Mesendoderm (in vitro differentiated cells): ENCODE results near the gene GJB4.

Experiments
- DNase-seq: peaks from one replicate; pipeline ENCODE4 v3.0.0; 2013
- H2AK5ac ChIP-seq: 2 replicates; pipeline ENCODE4 v1.6.1; 2013; ENCODE audit warnings: low read length, inconsistent platforms
- H2BK120ac ChIP-seq: 2 replicates; pipeline ENCODE4 v1.6.1; 2013; ENCODE audit warnings: low read depth, mild to moderate bottlenecking, low read length, moderate library complexity, mixed read lengths
- H2BK15ac ChIP-seq: replicated peaks from 2 replicates; pipeline ENCODE4 v1.6.1; 2013; ENCODE audit warnings: low read depth, mild to moderate bottlenecking, moderate library complexity
- H2BK5ac ChIP-seq: 2 replicates; pipeline ENCODE4 v1.6.1; 2013; ENCODE audit warnings: low read length, inconsistent platforms
- H3K18ac ChIP-seq: 2 replicates; pipeline ENCODE4 v1.6.1; 2013; ENCODE audit warnings: mild to moderate bottlenecking, low read length, mixed read lengths
- H3K23ac ChIP-seq: one replicate; pipeline ENCODE4 v1.6.1; 2013; ENCODE audit warnings: low read length
- H3K27ac ChIP-seq: 2 replicates; pipeline ENCODE4 v1.5.1; 2013; ENCODE audit warnings: low read depth, mild to moderate bottlenecking, inconsistent platforms, low read length, moderate library complexity
- H3K27me3 ChIP-seq: 2 replicates; pipeline ENCODE4 v1.6.1; 2013; ENCODE audit warnings: low read length, control low read depth, mild to moderate bottlenecking, inconsistent platforms; ENCODE audit not compliant: insufficient read depth, poor library complexity
- H3K36me3 ChIP-seq: 2 replicates; pipeline ENCODE4 v1.6.1; 2013; ENCODE audit warnings: low read length, inconsistent platforms; ENCODE audit not compliant: control insufficient read depth, insufficient read depth
- H3K4ac ChIP-seq: one replicate; pipeline ENCODE4 v1.6.1; 2013; ENCODE audit warnings: low read depth, mild to moderate bottlenecking, low read length, moderate library complexity
- H3K4me1 ChIP-seq: 2 replicates; pipeline ENCODE4 v1.6.1; 2013; ENCODE audit warnings: low read depth, low read length, inconsistent platforms; ENCODE audit not compliant: control insufficient read depth
- H3K4me2 ChIP-seq: 2 replicates; pipeline ENCODE4 v1.6.1; 2013; ENCODE audit warnings: low read length
- H3K4me3 ChIP-seq: 2 replicates; pipeline ENCODE4 v1.5.1; 2013; ENCODE audit warnings: mild to moderate bottlenecking, low read length
- H3K56ac ChIP-seq: one replicate; pipeline ENCODE4 v1.6.1; 2013; ENCODE audit warnings: low read length
- H3K79me1 ChIP-seq: 2 replicates; pipeline ENCODE4 v1.6.1; 2013; ENCODE audit warnings: low read length, inconsistent platforms
- H3K79me2 ChIP-seq: 2 replicates; pipeline ENCODE4 v1.6.1; 2013; ENCODE audit warnings: mild to moderate bottlenecking, low read length; ENCODE audit not compliant: control insufficient read depth, insufficient read depth
- H3K9ac ChIP-seq: 2 replicates; pipeline ENCODE4 v1.6.1; 2013; ENCODE audit warnings: low read length, inconsistent platforms
- H4K5ac ChIP-seq: one replicate; pipeline ENCODE4 v1.6.1; 2013; ENCODE audit warnings: low read length
- H4K8ac ChIP-seq: one replicate; pipeline ENCODE4 v1.6.1; 2013; ENCODE audit warnings: low read depth, mild to moderate bottlenecking, control low read depth, low read length, moderate library complexity
- WGBS: extraction: QIAGEN DNeasy Blood & Tissue Kit; methylation state at CpG from one replicate; pipeline ENCODE4 v1.1.7; 2013; ENCODE audit warnings: low lambda C conversion rate, missing lambda C conversion rate; ENCODE audit not compliant: insufficient coverage; ENCODE audit errors: extremely low coverage; 5-methylcytosine and 5-hydroxymethylcytosine counted together

Gene GJB4

GRCh38 chr1:34787461-34788420, 28.2 kb downstream of the GJB4 start:
- Histone ChIP-seq H3K4ac (no peak overlapping the region), H3K4me3 (no peak overlapping the region), H2BK5ac (no peak overlapping the region), H4K8ac (no peak overlapping the region), H3K79me2 (no peaks in the 10 kb centered on the region), H3K27ac (no peak overlapping the region), H3K4me1 (peaks cover 3% of the 10 kb centered on the region), H4K5ac (no peak overlapping the region), H3K79me1 (no peaks in the 10 kb centered on the region), H3K18ac (no peak overlapping the region), H2BK120ac (no peak overlapping the region), H2AK5ac (no peak overlapping the region), H3K36me3 (no peaks in the 10 kb centered on the region), H3K23ac (no peak overlapping the region), H3K9ac (no peak overlapping the region), H3K56ac (peak overlapping the region; percentile 8), H3K4me2 (no peak overlapping the region), H2BK15ac (no peak overlapping the region), H3K27me3 (no peaks in the 10 kb centered on the region)
- peak; percentile 81 for DNase-seq
- no CpG with 5 or more reads among the region's 9 CpGs for WGBS

- Histone ChIP-seq H3K79me1 (no peaks in the 10 kb centered on the region), H3K4me1 (peaks cover 3% of the 10 kb centered on the region), H2BK5ac (no peak overlapping the region), H3K23ac (no peak overlapping the region), H2AK5ac (no peak overlapping the region), H3K79me2 (no peaks in the 10 kb centered on the region), H3K4me3 (no peak overlapping the region), H3K56ac (no peak overlapping the region), H4K8ac (no peak overlapping the region), H3K18ac (no peak overlapping the region), H3K36me3 (no peaks in the 10 kb centered on the region), H3K9ac (no peak overlapping the region), H3K27ac (no peak overlapping the region), H4K5ac (no peak overlapping the region), H3K27me3 (no peaks in the 10 kb centered on the region), H3K4ac (no peak overlapping the region), H2BK15ac (no peak overlapping the region), H2BK120ac (no peak overlapping the region), H3K4me2 (no peak overlapping the region)
- DNase-seq = no peak
- WGBS = no CpG with 5 or more reads among the region's 6 CpGs
Observed at GRCh38 chr1:34790985-34791384, 31.4 kb downstream of the GJB4 start.

- H3K79me2 ChIP-seq = no peaks in the 10 kb centered on the region
- H3K9ac ChIP-seq = peak overlapping the region; percentile 48
- H3K27ac ChIP-seq = no peak overlapping the region
- H3K23ac ChIP-seq = no peak overlapping the region
- H3K36me3 ChIP-seq = no peaks in the 10 kb centered on the region
- H2BK120ac ChIP-seq = no peak overlapping the region
- peak overlapping the region; percentile 25 for H3K4me2 ChIP-seq
- no peaks in the 10 kb centered on the region for H3K79me1 ChIP-seq
- H4K8ac ChIP-seq = no peak overlapping the region
- no CpG with 5 or more reads among the region's 10 CpGs for WGBS
- H2BK15ac ChIP-seq = no peak overlapping the region
- H3K4ac ChIP-seq = no peak overlapping the region
- peak overlapping the region; percentile 32 for H3K18ac ChIP-seq
- no peak overlapping the region for H2BK5ac ChIP-seq
- H3K56ac ChIP-seq = peak overlapping the region; percentile 84
- H4K5ac ChIP-seq = no peak overlapping the region
- peak overlapping the region; percentile 45 for H2AK5ac ChIP-seq
- H3K4me3 ChIP-seq = no peak overlapping the region
- H3K4me1 ChIP-seq = peaks cover 5% of the 10 kb centered on the region
- DNase-seq = no peak
- no peaks in the 10 kb centered on the region for H3K27me3 ChIP-seq
Observed at GRCh38 chr1:34792424-34792823, 32.9 kb downstream of the GJB4 start.

- peak within 1 kb of the TSS; percentile 54 for H3K4me2 ChIP-seq
- WGBS = no CpG with 5 or more reads among the region's 45 CpGs
- peak within 1 kb of the TSS; percentile 84 for H3K56ac ChIP-seq
Observed at GRCh38 chr1:34792868-34793727, 33.6 kb downstream of the GJB4 start, which contains the start of gene GJA4. TSS of gene GJA4 (plus strand) at chr1:34792999. CDS start at chr1:34794214, 1,215 bp downstream.

GRCh38 chr1:34794001-34794789, 34.7 kb downstream of the GJB4 start:
- Histone ChIP-seq H2BK15ac (no peak overlapping the region), H3K4me2 (no peak overlapping the region), H3K36me3 (no peaks in the 10 kb centered on the region), H3K79me2 (no peaks in the 10 kb centered on the region), H3K4me1 (peaks cover 5% of the 10 kb centered on the region), H3K79me1 (no peaks in the 10 kb centered on the region), H2BK5ac (no peak overlapping the region), H3K4ac (no peak overlapping the region), H2AK5ac (no peak overlapping the region), H3K4me3 (no peak overlapping the region), H3K27me3 (no peaks in the 10 kb centered on the region), H4K8ac (no peak overlapping the region), H3K56ac (no peak overlapping the region), H3K18ac (no peak overlapping the region), H3K23ac (no peak overlapping the region), H3K9ac (no peak overlapping the region), H3K27ac (no peak overlapping the region), H4K5ac (no peak overlapping the region), H2BK120ac (no peak overlapping the region)
- no CpG with 5 or more reads among the region's 40 CpGs for WGBS
- no peak for DNase-seq

More at GRCh38 chr1:34792868-34793727, 33.6 kb downstream of the GJB4 start, which contains the start of gene GJA4:
- Histone ChIP-seq H3K18ac (peak within 1 kb of the TSS; percentile 32), H3K27ac (no peak within 1 kb of the TSS), H3K23ac (peak within 1 kb of the TSS; percentile 45), H2BK120ac (no peak within 1 kb of the TSS), H4K5ac (no peak within 1 kb of the TSS), H2BK15ac (no peak within 1 kb of the TSS), H2BK5ac (no peak within 1 kb of the TSS), H3K79me2 (no peaks in the 10 kb centered on the region), H3K4ac (no peak within 1 kb of the TSS), H3K27me3 (no peaks in the 10 kb centered on the region), H3K4me1 (peaks cover 5% of the 10 kb centered on the region), H2AK5ac (peak within 1 kb of the TSS; percentile 45), H4K8ac (no peak within 1 kb of the TSS), H3K79me1 (no peaks in the 10 kb centered on the region), H3K4me3 (no peak within 1 kb of the TSS), H3K9ac (peak within 1 kb of the TSS; percentile 61), H3K36me3 (no peaks in the 10 kb centered on the region)
- no peak for DNase-seq
